Glomerular visceral epithelial cell (primary cell): ENCODE data around the gene ITGA6.

Experiments used
- DNase-seq: peaks from one replicate; pipeline ENCODE4 v3.0.0-alpha.2; 2016; ENCODE audit errors: extremely low spot score

Gene ITGA6

GRCh38 chr2:172427256-172427989 is at the start of gene ITGA6:
ITGA6 (plus strand) TSS chr2:172427586.
- peak; percentile 82 for DNase-seq

GRCh38 chr2:172380436-172381274 is 46.7 kb upstream of the ITGA6 start:
- DNase-seq: no peak

DNA sequence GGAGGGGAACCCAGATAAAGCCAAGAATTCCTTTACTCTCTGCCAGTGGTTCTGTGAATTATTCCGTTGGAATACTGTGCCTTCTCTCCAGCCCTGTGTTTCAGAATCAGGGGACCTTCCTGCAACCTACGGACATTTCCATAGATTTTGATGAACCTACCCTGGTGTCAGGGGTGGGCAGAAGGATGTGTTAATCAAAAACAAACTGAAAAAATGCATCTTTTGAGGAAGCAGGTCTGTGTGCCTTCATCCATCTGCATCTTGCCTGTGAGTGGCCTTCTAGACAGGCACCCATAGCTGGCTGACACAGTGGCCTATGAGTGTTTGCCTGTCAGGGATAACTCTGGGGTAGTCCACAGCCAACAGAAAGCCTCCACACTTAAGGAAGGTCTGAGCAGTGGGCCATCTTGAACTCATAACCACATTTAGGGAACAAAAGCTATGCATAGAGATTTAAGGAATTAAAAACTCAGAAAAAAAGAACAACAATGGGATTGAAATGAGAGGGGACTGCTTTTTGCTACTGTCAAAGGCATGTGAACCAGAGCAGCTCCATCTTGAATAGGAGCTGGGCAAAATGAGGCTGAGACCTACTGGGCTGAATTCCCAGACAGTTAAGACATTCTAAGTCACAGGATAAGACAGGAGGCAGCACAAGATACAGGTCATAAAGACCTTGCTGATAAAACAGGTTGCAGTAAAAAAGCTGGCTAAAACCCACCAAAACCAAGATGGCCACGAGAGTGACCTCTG is 45.9 kb upstream of the ITGA6 start:
- DNase-seq: no peak

DNA sequence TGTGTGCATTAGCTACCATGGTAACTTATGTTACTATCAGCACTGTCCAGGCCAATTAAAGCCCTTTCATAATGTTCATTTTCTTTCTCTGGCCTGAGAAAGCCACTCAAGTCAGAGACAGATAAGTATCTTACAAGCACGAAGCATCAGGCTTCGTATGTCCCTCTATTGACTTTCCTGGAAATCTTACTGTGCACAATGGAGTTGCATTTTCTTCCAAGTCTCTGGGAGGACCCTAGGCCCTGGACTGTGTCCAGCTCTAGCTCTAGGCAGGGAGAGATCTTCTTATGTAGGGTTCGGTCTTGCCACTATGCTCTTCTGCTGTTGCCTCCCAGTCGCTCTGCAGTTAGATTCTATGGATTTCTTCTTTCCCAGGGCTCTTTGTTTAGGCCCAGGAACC is 40.0 kb upstream of the ITGA6 start:
- DNase-seq: no peak

DNA sequence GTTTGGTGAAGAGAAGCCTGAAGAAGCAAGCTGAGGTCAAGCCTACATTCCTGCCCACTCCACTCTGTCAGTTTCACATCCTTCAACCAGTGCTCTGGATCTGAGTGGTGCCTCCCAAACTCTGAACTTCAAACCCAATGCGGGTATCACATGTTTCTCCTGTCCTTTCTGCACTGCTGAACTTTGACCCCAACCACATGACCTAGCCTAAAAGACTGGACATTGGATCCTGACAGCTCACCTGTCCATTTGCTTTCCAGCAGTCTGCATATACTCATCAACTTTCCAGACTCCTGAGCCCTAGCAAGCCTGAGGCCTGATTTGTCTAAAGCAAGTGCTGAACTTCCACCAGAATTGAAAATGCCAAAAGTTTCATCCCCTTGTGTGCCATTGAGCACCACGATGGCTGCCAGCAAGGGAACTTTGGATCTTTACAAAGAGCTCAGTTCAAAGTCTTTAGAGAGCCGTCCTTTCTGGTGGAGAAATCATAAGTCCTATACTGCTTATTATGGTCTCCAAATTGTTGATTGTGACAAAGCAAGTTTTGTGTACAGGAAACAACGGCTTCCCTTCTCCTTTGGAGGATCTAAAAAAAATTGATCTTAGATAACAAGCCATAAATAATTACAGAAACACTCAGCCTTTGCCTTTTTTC is 37.6 kb upstream of the ITGA6 start:
- no peak for DNase-seq

DNA sequence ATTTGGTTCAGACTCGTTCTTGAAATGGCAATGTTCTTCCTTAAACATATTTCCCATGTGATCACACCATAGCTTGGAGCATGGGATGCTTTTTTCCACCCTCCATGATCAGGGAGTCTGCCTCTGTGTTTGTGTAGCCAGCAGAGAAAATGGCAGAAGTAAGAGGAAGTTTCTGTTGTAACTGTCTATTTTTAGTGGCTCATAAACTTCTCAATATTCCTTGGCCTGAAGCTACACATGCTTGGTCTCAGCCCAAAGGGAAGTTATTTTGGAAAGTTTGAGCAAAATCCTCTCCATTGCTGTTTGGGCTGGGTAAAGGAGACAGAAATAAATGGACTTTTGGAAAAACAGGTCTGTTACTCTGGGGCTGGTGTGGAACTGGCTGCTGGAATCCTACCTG is 33.4 kb upstream of the ITGA6 start:
- no peak for DNase-seq

GRCh38 chr2:172395503-172395902 is 31.9 kb upstream of the ITGA6 start:
- no peak for DNase-seq

DNA sequence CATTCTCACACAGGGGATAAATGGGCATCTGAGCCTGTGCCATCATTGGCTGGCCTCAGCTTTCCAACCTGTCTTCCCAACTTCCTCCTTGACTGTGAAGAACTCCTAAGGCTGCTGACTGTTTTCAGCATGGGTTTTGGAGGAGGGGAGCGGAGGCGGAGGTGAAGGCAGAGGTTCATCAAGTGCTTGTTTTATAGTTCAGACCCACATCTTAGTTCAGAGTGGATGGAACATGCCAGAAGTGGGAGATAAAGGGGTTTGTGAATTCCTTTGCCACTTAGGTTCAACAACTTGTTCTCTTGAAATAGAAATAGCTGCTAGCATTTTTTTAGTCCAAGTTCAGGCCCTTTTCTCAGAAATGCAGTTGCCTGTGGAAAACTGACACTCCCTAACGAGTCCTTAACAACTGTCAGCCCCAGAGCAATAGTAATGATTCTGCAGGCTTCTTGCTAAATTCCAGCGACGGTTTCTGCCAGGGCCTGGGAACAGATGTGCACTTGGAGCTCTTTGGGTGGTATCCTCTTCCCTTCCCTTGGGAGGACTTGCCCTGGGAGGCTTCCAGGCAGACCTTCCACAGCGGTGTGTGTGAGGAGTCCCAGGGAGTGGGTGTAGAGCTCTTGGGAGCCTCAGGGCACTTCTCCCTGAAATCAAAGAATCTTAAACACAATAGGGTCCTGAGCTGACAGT is 30.1 kb upstream of the ITGA6 start:
- DNase-seq: no peak

- no peak for DNase-seq
Observed at GRCh38 chr2:172398440-172398839, 28.9 kb upstream of the ITGA6 start.

- no peak for DNase-seq
Observed at GRCh38 chr2:172399765-172400164, 27.6 kb upstream of the ITGA6 start.

DNA sequence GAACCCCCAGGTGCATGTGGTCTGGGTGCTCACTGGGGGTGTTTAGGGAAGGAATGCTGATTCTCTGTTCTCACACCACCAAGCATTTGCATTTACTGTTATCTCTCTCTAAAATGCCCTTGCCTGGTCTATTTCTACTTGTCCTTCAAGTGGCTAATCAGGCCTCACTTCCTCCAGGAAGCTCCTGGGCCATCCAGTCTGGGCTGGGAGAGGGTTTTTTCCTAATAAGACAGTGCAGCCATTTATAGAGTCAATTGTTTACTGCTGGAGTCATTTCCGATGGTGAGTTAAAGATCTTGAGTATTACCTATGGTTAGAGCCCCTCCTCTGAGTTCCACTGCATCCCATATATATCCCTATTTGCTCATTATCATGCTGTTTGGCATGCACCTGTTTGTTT is 25.2 kb upstream of the ITGA6 start:
- DNase-seq: no peak

- DNase-seq: no peak
Observed at GRCh38 chr2:172403402-172403801, 24.0 kb upstream of the ITGA6 start.

- DNase-seq: no peak
Observed at GRCh38 chr2:172403881-172404468, 23.4 kb upstream of the ITGA6 start.

GRCh38 chr2:172404824-172405223 is 22.6 kb upstream of the ITGA6 start:
- no peak for DNase-seq

- DNase-seq: no peak
Observed at GRCh38 chr2:172405673-172406072, 21.7 kb upstream of the ITGA6 start.

DNA sequence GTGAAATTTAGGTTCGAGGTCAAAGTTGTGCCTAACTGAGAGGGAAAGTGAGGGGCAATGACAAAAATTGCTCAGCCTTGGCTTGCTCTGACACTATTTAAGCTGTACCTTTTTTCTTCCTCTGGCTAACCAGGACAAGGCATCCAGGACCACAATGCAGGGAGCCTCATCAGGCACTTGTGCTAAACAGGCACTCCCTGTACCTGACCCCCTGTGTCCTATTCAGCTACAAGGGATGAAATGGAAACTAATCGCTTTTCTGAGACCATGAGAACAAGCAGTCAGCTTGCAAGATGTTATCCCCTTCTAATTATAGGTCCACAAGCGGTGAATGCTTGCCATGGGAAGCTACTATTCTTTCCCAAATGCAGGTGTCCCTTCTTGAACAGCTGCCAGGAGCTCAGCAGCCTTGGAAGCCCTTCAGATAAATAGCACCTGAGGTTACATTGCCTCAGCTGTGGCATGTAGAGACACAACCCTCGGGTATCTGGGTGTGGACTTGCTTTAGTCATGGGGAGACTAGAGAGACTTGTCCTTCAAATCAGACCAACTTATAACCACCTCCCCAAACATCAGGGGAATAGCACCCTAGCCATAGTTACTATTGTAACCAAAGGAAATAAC is 19.1 kb upstream of the ITGA6 start:
- no peak for DNase-seq

- DNase-seq: no peak
Observed at GRCh38 chr2:172409042-172409441, 18.3 kb upstream of the ITGA6 start.

DNA sequence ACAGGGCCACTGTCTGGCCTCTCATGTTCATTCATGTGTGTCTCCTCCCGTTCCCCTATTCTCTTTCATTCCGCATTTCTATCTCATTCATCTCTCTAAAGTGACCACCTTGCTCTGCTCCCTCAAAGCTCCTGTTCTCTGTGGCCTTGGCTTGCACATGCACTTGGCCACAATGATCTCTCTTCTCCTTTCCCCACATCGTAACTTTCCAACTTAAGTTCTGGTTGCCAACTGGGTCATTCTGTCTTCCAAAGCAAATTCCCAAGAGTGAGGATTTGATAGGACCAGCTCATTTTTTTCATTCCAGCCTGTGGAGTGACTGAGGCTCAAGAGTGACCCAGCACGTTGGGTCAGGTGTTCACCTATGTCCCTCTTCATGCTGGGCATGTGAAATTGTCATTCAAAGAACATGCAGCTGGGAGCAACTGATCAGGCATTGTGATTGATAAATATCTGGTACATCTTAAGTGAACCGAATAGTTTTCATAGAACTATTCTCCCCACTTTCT is 14.3 kb upstream of the ITGA6 start:
- no peak for DNase-seq

DNA sequence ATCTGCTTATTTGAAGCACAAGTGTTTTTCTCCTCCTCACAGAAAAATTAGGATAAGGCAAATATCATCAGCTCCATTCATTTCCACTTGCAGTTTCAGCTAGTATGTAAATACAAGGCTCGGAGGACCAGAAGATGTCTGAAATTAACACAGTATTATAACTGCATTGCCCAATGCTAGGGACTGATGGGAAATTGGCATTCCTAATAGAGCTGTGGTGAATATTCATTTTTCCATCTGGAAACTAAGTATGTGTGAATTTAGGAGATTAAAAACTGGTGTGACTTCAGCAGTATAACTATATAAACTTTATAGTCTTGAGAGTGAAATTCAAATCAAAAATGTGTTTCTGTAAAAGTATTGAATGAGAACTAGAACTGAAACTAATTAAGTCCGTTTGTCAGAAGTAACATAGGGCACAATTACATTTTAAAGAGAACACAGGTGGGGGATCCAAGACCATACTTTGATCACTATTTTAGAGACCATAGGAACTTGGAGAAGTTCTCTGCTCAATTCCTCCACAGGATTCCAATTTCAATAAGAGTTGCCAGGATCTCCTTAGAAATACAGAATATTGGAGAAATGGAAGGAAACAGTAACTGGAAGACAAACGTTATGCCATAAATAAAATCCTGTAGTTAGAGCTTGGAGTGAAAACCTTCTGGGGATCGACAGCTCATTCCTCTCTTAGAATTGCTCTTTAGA is 12.1 kb upstream of the ITGA6 start:
- no peak for DNase-seq

- no peak for DNase-seq
Observed at GRCh38 chr2:172415865-172416183, 11.6 kb upstream of the ITGA6 start.
